GM12865 (cell line): ENCODE data around the gene MGRN1.

ENCODE experiments used
- DNase-seq: peaks from one replicate; pipeline ENCODE4 v3.0.0; 2010; ENCODE audit warnings: low read depth
- H3K4me3 ChIP-seq: 2 replicates; pipeline ENCODE4 v1.5.1; 2011; ENCODE audit warnings: mild to moderate bottlenecking, low read depth, low read length, control low read depth
- CTCF ChIP-seq: IDR thresholded peaks from 2 replicates; pipeline ENCODE4 v1.5.1; 2011; ENCODE audit warnings: low read length, control low read depth, low read depth, inconsistent platforms; ENCODE audit not compliant: insufficient read depth; ENCODE audit errors: missing control alignments

Gene MGRN1

GRCh38 chr16:4610011-4611005 is 14.3 kb upstream of the MGRN1 start:
- H3K4me3 ChIP-seq = no peak overlapping the region
- no peak for DNase-seq
- no peak for TF ChIP-seq CTCF

GRCh38 chr16:4611337-4612021 is 13.1 kb upstream of the MGRN1 start:
- DNase-seq = no peak
- TF ChIP-seq CTCF = no peak

GRCh38 chr16:4612474-4612931 is 12.1 kb upstream of the MGRN1 start:
- TF ChIP-seq CTCF = no peak
- H3K4me3 ChIP-seq = no peak overlapping the region
- DNase-seq = no peak

More at GRCh38 chr16:4611337-4612021, 13.1 kb upstream of the MGRN1 start:
- no peak overlapping the region for H3K4me3 ChIP-seq

GRCh38 chr16:4612977-4613635 is 11.5 kb upstream of the MGRN1 start:
- H3K4me3 ChIP-seq = peak overlapping the region; percentile 70
- no peak for TF ChIP-seq CTCF
- DNase-seq = no peak

- no peak for TF ChIP-seq CTCF
- peak overlapping the region; percentile 70 for H3K4me3 ChIP-seq
- peak; percentile 69 for DNase-seq
These were observed 10.7 kb upstream of the MGRN1 start for GRCh38 chr16:4613636-4614570.
